ENCODE measurements around the gene RPL10.

Gene RPL10

GRCh38 chrX:154401918-154402621 is 3.9 kb downstream of the RPL10 start:
- DNase-seq = no peak

GRCh38 chrX:154402622-154403127 is 4.5 kb downstream of the RPL10 start:
- no peak for DNase-seq

- no peak for DNase-seq
Observed at GRCh38 chrX:154403192-154403591, 5.0 kb downstream of the RPL10 start.

GRCh38 chrX:154403858-154404257 is 5.7 kb downstream of the RPL10 start:
- DNase-seq = no peak

GRCh38 chrX:154404625-154405192 is 6.5 kb downstream of the RPL10 start:
- no peak for DNase-seq

- no peak for DNase-seq
Observed at GRCh38 chrX:154408659-154409221, 10.6 kb downstream of the RPL10 start.

- DNase-seq = peak; percentile 83
Observed at GRCh38 chrX:154409222-154409871, 11.2 kb downstream of the RPL10 start, which contains the start of gene DNASE1L1. Gene DNASE1L1, minus strand, starts transcription at chrX:154409254. Its CDS starts 3,686 bp downstream, at chrX:154405568.

GRCh38 chrX:154411981-154412340 is 13.8 kb downstream of the RPL10 start:
- peak; percentile 74 for DNase-seq

- no peak for DNase-seq
Observed at GRCh38 chrX:154412468-154412867, 14.3 kb downstream of the RPL10 start.

- DNase-seq = no peak
Observed at GRCh38 chrX:154413142-154413541, 15.0 kb downstream of the RPL10 start.

- DNase-seq = no peak
Observed at GRCh38 chrX:154417157-154417556, 19.0 kb downstream of the RPL10 start.

GRCh38 chrX:154419189-154419588 is 21.0 kb downstream of the RPL10 start:
- DNase-seq = no peak

- DNase-seq = no peak
Observed at GRCh38 chrX:154419688-154420401, 21.7 kb downstream of the RPL10 start.

GRCh38 chrX:154420402-154420756 is 22.2 kb downstream of the RPL10 start:
- DNase-seq = no peak

GRCh38 chrX:154426916-154427770 is 29.0 kb downstream of the RPL10 start:
- DNase-seq = no peak

- DNase-seq = peak; percentile 95
Observed at GRCh38 chrX:154428176-154429171, 30.3 kb downstream of the RPL10 start, which contains the start of gene ATP6AP1. Gene ATP6AP1, plus strand, starts transcription at chrX:154428677. Its CDS starts 16 bp downstream, at chrX:154428693.

GRCh38 chrX:154429711-154430110 is 31.5 kb downstream of the RPL10 start:
- DNase-seq = no peak

- DNase-seq = no peak
Observed at GRCh38 chrX:154430479-154430878, 32.3 kb downstream of the RPL10 start.

GRCh38 chrX:154430916-154431315 is 32.7 kb downstream of the RPL10 start:
- DNase-seq = no peak

GRCh38 chrX:154431341-154431740 is 33.2 kb downstream of the RPL10 start:
- no peak for DNase-seq

GRCh38 chrX:154432210-154432609 is 34.0 kb downstream of the RPL10 start:
- DNase-seq = no peak

Measured in femur (tissue), 1 donor.